SK-N-MC (cell line): ENCODE results near the gene IRGC.

Experiments used
- FOXP2 ChIP-seq: optimal IDR thresholded peaks from 2 replicates; pipeline ENCODE3; 2011; ENCODE audit warnings: mild to moderate bottlenecking, moderate library complexity; ENCODE audit not compliant: insufficient read depth; ENCODE audit errors: extremely low read length, control extremely low read depth
- POLR2AphosphoS5 ChIP-seq: IDR thresholded peaks from 2 replicates; pipeline ENCODE4 v1.6.1; 2012; ENCODE audit warnings: mild to moderate bottlenecking, low read depth, low read length, borderline replicate concordance

DNA sequence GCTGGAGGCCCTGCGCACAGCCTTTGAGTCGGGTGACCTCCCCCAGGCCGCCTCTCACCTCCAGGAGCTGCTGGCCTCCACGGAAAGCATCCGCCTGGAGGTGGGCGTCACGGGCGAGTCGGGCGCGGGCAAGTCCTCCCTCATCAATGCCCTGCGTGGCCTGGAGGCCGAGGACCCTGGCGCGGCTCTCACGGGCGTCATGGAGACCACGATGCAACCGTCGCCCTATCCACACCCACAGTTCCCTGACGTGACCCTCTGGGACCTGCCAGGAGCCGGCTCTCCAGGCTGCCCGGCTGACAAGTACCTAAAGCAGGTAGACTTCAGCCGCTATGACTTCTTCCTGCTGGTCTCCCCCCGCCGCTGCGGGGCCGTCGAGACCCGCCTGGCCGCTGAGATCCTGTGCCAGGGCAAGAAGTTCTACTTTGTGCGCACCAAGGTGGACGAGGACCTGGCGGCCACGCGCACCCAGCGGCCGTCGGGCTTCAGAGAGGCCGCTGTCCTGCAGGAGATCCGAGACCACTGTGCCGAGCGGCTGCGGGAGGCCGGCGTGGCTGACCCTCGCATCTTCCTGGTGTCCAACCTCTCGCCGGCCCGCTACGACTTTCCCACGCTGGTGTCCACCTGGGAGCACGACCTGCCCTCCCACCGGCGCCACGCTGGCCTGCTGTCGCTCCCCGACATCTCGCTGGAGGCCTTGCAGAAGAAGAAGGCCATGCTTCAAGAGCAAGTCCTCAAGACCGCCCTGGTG, 2.9 kb downstream of the IRGC start:
- TF ChIP-seq POLR2AphosphoS5: no peak
- no peak for TF ChIP-seq FOXP2
